ENCODE results near the gene ARL3. TPM values are rescaled to one million over a fixed set of nuclear protein-coding genes. Genes with fewer than 3 reads are reported as not detected.

Gene ARL3
- total RNA-seq, 1 donor, result 10.4 TPM

DNA sequence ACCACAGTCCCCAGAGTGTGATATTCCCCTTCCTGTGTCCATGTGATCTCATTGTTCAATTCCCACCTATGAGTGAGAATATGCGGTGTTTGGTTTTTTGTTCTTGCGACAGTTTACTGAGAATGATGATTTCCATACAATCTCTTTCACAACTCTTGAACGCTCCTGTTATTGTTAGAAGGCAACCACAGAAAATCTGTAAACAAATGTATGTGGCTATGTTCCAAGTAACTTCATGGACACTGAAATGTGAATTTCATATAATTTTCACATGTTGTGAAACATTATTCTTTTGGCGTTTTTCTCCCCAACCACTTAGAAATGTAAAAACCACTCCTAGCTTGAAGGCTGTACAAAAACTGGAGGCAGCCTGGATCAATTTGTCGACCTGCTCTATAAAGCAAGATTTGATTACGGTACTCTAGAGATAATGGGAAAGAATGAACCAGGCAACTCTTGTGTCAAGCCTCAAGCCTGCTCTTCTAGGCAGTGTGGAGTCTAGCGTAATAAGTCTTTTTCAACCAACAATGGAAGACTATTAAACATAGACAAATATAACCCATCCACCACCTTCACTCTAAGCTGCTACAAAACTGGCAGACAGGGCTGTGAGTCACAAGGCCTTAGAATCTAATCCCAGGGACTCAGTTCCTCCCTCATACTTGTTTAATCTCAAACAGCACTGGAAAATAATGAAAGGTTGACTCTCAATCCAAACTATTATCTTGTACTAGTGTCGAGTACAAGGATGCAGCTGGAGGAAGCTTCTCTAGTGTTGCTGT is 22.7 kb downstream of the ARL3 start:
- H3K4me3 ChIP-seq (ENCODE audit: low read depth, low read length), result no peak overlapping the region
- TF ChIP-seq, protein P1, sequence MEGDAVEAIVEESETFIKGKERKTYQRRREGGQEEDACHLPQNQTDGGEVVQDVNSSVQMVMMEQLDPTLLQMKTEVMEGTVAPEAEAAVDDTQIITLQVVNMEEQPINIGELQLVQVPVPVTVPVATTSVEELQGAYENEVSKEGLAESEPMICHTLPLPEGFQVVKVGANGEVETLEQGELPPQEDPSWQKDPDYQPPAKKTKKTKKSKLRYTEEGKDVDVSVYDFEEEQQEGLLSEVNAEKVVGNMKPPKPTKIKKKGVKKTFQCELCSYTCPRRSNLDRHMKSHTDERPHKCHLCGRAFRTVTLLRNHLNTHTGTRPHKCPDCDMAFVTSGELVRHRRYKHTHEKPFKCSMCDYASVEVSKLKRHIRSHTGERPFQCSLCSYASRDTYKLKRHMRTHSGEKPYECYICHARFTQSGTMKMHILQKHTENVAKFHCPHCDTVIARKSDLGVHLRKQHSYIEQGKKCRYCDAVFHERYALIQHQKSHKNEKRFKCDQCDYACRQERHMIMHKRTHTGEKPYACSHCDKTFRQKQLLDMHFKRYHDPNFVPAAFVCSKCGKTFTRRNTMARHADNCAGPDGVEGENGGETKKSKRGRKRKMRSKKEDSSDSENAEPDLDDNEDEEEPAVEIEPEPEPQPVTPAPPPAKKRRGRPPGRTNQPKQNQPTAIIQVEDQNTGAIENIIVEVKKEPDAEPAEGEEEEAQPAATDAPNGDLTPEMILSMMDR (IDR thresholded peaks at IDR 0.05; ENCODE audit: insufficient read depth, low read length), result no peak
- DNase-seq (ENCODE audit: low read depth), result peak; percentile 41

DNA sequence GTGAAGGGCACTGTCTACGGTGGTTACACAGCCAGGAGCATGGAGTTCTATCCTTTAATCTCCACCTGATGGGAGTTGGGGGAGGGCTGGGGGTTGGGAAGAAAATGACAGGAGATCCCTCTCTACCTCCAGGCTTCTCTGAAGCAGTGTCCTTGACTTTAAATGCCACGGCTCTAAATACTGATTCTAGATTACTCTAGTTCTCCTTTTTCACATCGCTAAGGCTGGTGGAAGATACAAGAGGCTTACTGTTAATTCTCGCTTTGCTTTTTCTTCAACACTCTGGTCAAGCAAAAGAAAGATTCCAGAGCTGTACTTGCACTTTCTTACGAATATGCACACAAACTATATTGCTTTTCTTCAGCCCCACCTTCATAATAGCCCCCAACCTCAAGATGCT is 30.5 kb downstream of the ARL3 start:
- TF ChIP-seq, protein P1 (IDR thresholded peaks at IDR 0.05; ENCODE audit: insufficient read depth, low read length), result no peak
- DNase-seq (ENCODE audit: low read depth), result no peak
- H3K4me3 ChIP-seq (ENCODE audit: low read depth, low read length), result no peak overlapping the region

DNA sequence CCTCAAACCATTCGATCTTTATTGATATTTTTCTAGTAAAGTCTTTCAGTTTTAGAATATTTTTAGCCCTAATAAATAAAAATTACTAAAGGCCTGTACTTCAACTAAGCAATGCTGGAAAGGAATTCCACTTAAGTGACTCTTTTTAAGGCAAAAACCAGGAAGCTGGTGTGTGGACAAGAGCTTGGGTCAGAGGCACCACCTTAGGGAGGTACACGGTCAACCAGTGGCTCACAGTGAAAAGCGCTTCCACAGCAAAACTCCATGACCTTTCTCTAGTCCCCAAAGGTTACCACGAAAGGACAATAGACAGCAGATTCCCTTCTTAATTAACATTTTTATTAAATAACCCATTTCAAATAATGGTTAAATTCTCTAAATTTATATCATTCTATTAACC is 31.2 kb downstream of the ARL3 start:
- H3K4me3 ChIP-seq (ENCODE audit: low read depth, low read length), result no peak overlapping the region
- TF ChIP-seq, protein P1 (IDR thresholded peaks at IDR 0.05; ENCODE audit: insufficient read depth, low read length), result no peak
- no peak for DNase-seq (ENCODE audit: low read depth)

DNA sequence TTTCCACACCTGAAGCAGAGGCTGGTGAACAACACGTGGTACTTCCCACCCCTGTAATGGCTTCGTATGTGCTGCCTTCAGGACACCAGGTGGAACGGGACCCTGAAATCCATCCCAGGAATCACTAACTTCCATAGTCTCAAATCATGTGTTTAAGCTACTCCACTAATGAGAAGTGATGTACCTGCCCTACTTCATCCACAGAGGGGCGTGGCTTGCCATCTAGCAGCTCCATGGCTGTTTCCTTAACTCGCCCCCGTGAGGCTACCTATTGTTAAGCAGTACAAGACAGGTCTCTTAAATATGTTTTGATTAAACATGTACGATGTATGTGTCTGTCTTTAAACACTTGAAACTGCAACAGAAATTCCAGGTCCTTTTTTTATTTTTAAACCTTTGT is 31.8 kb downstream of the ARL3 start:
- TF ChIP-seq, protein P1 (IDR thresholded peaks at IDR 0.05; ENCODE audit: insufficient read depth, low read length), result no peak
- DNase-seq (ENCODE audit: low read depth), result no peak

DNA sequence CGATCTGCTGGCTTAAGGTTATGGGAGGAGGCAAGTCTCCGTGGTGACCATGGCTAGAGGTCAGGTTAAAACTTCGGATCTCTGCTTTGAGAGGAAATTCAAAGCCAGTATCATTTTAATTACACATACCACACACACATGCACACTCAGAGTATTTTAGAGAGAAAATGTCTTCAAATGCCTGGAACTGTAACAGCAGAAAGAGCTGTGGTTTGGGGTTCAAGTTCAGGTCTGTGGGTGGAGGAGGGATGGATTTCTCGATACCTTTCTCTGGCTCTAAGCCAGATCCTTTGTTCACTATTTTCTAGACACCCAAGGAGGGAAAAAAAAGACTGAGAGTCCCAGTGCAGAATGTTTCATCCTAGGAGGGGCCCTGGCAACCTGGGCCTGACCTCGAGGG is 32.5 kb downstream of the ARL3 start:
- no peak overlapping the region for H3K4me3 ChIP-seq (ENCODE audit: low read depth, low read length)
- TF ChIP-seq, protein P1 (IDR thresholded peaks at IDR 0.05; ENCODE audit: insufficient read depth, low read length), result no peak
- no peak for DNase-seq (ENCODE audit: low read depth)

More for the DNA sequence above, 31.8 kb downstream of the ARL3 start:
- no peak overlapping the region for H3K4me3 ChIP-seq (ENCODE audit: low read depth, low read length)

DNA sequence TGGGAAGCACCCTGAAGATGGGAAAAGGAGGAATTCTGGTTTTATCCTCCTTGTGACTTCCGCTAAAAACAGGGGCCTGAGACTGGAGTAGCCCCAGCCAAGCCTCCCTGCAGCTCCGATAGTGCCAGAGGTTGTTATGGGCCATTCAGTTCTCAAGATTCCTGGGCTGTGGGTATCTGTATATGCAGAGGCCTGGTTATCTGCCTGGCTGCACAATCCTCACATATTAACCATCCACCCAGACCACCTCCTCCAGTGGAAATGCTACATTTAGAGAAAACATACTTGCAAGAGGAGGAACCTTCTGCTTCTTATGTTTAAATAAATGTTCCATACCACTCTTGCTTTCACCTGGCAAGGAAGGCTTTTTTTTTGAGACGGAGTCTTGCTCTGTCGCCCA is 34.6 kb downstream of the ARL3 start:
- no peak for DNase-seq (ENCODE audit: low read depth)
- H3K4me3 ChIP-seq (ENCODE audit: low read depth, low read length), result no peak overlapping the region
- TF ChIP-seq, protein P1 (IDR thresholded peaks at IDR 0.05; ENCODE audit: insufficient read depth, low read length), result no peak
